K562 (cell line): ENCODE measurements around the gene PRR14L. TPM values are rescaled to one million over a fixed set of nuclear protein-coding genes. Genes with fewer than 3 reads are reported as not detected.

Experiments
- ATAC-seq: fragments of 200-7000 bp; cut with Tn5 transposase; 3 replicates; pipeline ENCODE4 v1.9.1; 2020; ENCODE audit warnings: moderate library complexity
- BruUV-seq: library from RNA; stranded (reverse); fragments of 400-500 nt; replicated peaks from 2 replicates; lab custom pipeline; 2021; lab: Mats Ljungman, UMichigan
- CTCF ChIA-PET: fragments of 300-600 bp; formaldehyde crosslinking; extraction: SDS; loops from one replicate; lab custom pipeline; 2021; ENCODE audit warnings: low intra/inter-chr PET ratio; lab: Yijun Ruan, JAX
- POLR2A ChIA-PET: fragments of 300-600, 350-650 bp; sonication (Branson Sonifier 250); formaldehyde crosslinking; extraction: SDS; loops from one replicate; lab custom pipeline; 2021; ENCODE audit warnings: antibody characterized with exemption, inconsistent platforms; lab: Yijun Ruan, JAX
- DNase-seq, 4 experiments: peaks; one replicate each; pipeline versions ENCODE4 v3.0.0 to v3.0.0-alpha.2; 2011 to 2018; ENCODE audit warnings: low spot score in 3 of 4, mixed read lengths in 3 of 4; ENCODE audit errors: extremely low read depth in 1 of 4
- FAIRE-seq: peaks from 2 replicates; lab custom pipeline; 2011; peaks lifted over from hg19 to GRCh38; lab: Jason Lieb, UNC
- H2AFZ ChIP-seq: 2 replicates; pipeline ENCODE4 v1.6.0; 2011; ENCODE audit warnings: low read depth, low read length, control low read depth, inconsistent platforms
- H3K27ac ChIP-seq: fragments of 200-600 bp; 3 replicates; pipeline ENCODE4 v1.8.0; 2011; ENCODE audit warnings: low read depth, mild to moderate bottlenecking, control low read depth, inconsistent platforms, low read length, moderate library complexity, mixed read lengths; ENCODE audit errors: extremely low read depth
- H3K27me3 ChIP-seq, 2 experiments: fragments of 300-600 bp in 1 of 2; 2 replicates in 1 of 2; 3 replicates in 1 of 2; pipeline versions ENCODE4 v1.6.0 to v1.8.0; 2011; ENCODE audit warnings: inconsistent platforms in 2 of 2, low read length in 2 of 2, mild to moderate bottlenecking in 1 of 2, mixed read lengths in 1 of 2, moderate library complexity in 1 of 2; ENCODE audit not compliant: control insufficient read depth in 2 of 2, insufficient read depth in 2 of 2
- H3K36me3 ChIP-seq: fragments of 300-600 bp; 3 replicates; pipeline ENCODE4 v1.8.0; 2011; ENCODE audit warnings: mild to moderate bottlenecking, low read length, inconsistent platforms; ENCODE audit not compliant: control insufficient read depth, insufficient read depth
- H3K4me1 ChIP-seq, 2 experiments: fragments of 200-600 bp in 1 of 2; replicated peaks in 1 of 2; 2 replicates in 1 of 2; 3 replicates in 1 of 2; pipeline versions ENCODE4 v1.5.1 to v1.8.0; 2011; ENCODE audit warnings: inconsistent platforms in 2 of 2, low read length in 2 of 2, mild to moderate bottlenecking in 1 of 2, mixed read lengths in 1 of 2, moderate library complexity in 1 of 2; ENCODE audit not compliant: control insufficient read depth in 2 of 2, insufficient read depth in 2 of 2
- H3K4me2 ChIP-seq: 2 replicates; pipeline ENCODE4 v1.6.1; 2011; ENCODE audit warnings: low read length, control low read depth, inconsistent platforms, mixed read lengths; ENCODE audit not compliant: insufficient read depth
- H3K4me3 ChIP-seq: fragments of 200-600 bp; sonication (generic), shearing (Covaris generic); 2 replicates; pipeline ENCODE4 v1.5.1; 2016; ENCODE audit warnings: control low read depth, inconsistent platforms
- H3K79me2 ChIP-seq: fragments of 200-600 bp; 3 replicates; pipeline ENCODE4 v1.8.0; 2011; ENCODE audit warnings: low read length, inconsistent platforms; ENCODE audit not compliant: control insufficient read depth, insufficient read depth
- H3K9ac ChIP-seq, 2 experiments: 2 replicates each; pipeline versions ENCODE4 v1.6.0 to v1.6.1; 2011; ENCODE audit warnings: low read depth in 2 of 2, low read length in 2 of 2, control low read depth in 1 of 2, inconsistent platforms in 1 of 2, mild to moderate bottlenecking in 1 of 2, mixed read lengths in 1 of 2; ENCODE audit not compliant: insufficient read depth in 1 of 2
- H3K9me1 ChIP-seq: one replicate; pipeline ENCODE4 v1.6.0; 2011; ENCODE audit warnings: inconsistent platforms, mild to moderate bottlenecking, low read length, moderate library complexity; ENCODE audit not compliant: control insufficient read depth, insufficient read depth
- H3K9me3 ChIP-seq: replicated peaks from 2 replicates; pipeline ENCODE4 v1.5.1; 2011; ENCODE audit warnings: low read depth, low read length, inconsistent platforms; ENCODE audit not compliant: control insufficient read depth, insufficient read depth
- H4K20me1 ChIP-seq: replicated peaks from 2 replicates; pipeline ENCODE4 v1.6.1; 2011; ENCODE audit warnings: low read length, inconsistent platforms, mixed read lengths; ENCODE audit not compliant: control insufficient read depth, insufficient read depth
- CGGBP1 ChIP-seq: fragments of 250-450 bp; sonication (Bioruptor Pico); IDR thresholded peaks from 2 replicates; pipeline ENCODE4 v1.9.0; 2021; ENCODE audit warnings: mild to moderate bottlenecking
- E2F8 ChIP-seq: fragments of 450-650 bp; IDR thresholded peaks from 2 replicates; pipeline ENCODE4 v1.7.1; 2018; ENCODE audit warnings: mild to moderate bottlenecking, low read depth; ENCODE audit not compliant: partially characterized antibody
- KLF16 ChIP-seq: IDR thresholded peaks from 2 replicates; pipeline ENCODE4 v1.6.1; 2016; ENCODE audit warnings: antibody characterized with exemption
- TBP ChIP-seq: optimal IDR thresholded peaks from 2 replicates; pipeline ENCODE3; 2011; ENCODE audit warnings: low read depth, low read length, improper control_type of control experiment
- TCF7L2 ChIP-seq: fragments of 150-350 bp; IDR thresholded peaks from 2 replicates; pipeline ENCODE4 v1.6.1; 2016; ENCODE audit warnings: low read depth, mild to moderate bottlenecking, low read length, moderate library complexity
- XRCC4 ChIP-seq: IDR thresholded peaks from one replicate; pipeline ENCODE4 v1.6.1; 2011; ENCODE audit not compliant: insufficient read depth, insufficient read length; ENCODE audit errors: extremely low read depth
- ZFP1 ChIP-seq: fragments of 450-650 bp; formaldehyde crosslinking; IDR thresholded peaks from 2 replicates; pipeline ENCODE4 v1.4.0; 2020; ENCODE audit warnings: mild to moderate bottlenecking, mixed read lengths
- WGBS: fragments of 100-300 bp; shearing (Covaris generic); methylation state at CpG from one replicate; pipeline ENCODE4 v1.1.6; 2016; ENCODE audit warnings: low coverage, mixed read lengths; ENCODE audit not compliant: insufficient coverage; ENCODE audit errors: missing lambda C conversion rate; 5-methylcytosine and 5-hydroxymethylcytosine counted together
- in situ Hi-C: fragments of 300-500 bp; cut with MboI; formaldehyde crosslinking; loops from 4 replicates; pipeline ENCODE4 v1.15.0; 2018; ENCODE audit warnings: inconsistent platforms, mixed read lengths
- intact Hi-C: fragments of 100-400 bp; cut with micrococcal nuclease; formaldehyde crosslinking; loops from 2 replicates; pipeline ENCODE4 v1.14.2; 2022
- polyA plus RNA-seq, 8 experiments: library from polyadenylated mRNA; depleted of rRNA in 4 of 8; stranded (reverse) in 5 of 8; unstranded in 3 of 8; fragments of >200 nt; fragmentation: Nextera tagmentation in 2 of 8; fragmentation: Illumina TruSeq in 1 of 8; extraction: Ambion mirVana in 2 of 8; extraction: Trizol in 1 of 8; gene quantifications; 2 replicates each; pipeline versions ENCODE4 v1.2.1 to v1.2.3, GENCODE V29; 2011 to 2014; ENCODE audit warnings: inconsistent platforms in 1 of 8, missing spikeins in 1 of 8
- total RNA-seq, 7 experiments: library from RNA; depleted of rRNA in 6 of 7; stranded (reverse); fragments of >200 nt in 6 of 7; fragmentation: Illumina TruSeq in 2 of 7; extraction: Trizol in 2 of 7; gene quantifications; 2 replicates each; pipeline versions ENCODE4 v1.2.1 to v1.2.3, GENCODE V29; 2011 to 2021; ENCODE audit warnings: low replicate concordance in 1 of 7

Gene PRR14L
- total and polyA plus RNA-seq, 9 of the 15 experiments (the other 6 are each of a cell fraction or from before 2014, with no cell fraction given), result 2.8 to 36.3 (median 12.3) TPM

GRCh38 chr22:31680861-31681341 is 69.0 kb downstream of the PRR14L start:
- no peaks in the 10 kb centered on the region for H3K9me1 ChIP-seq
- TF ChIP-seq CGGBP1 (no peak), TBP (no peak), TCF7L2 (no peak), E2F8 (no peak), XRCC4 (no peak), ZFP1 (no peak), KLF16 (no peak)
- TF ChIP-seq, all 486 proteins: peak for 0
- no peak for DNase-seq
- in situ Hi-C loops, result no loop called here
- Histone ChIP-seq H3K4me2 (no peak overlapping the region), H3K36me3 (peaks cover 30% of the 10 kb centered on the region; the same call in 2 of the 3 replicates), H4K20me1 (no peaks in the 10 kb centered on the region), H3K9me3 (no peaks in the 10 kb centered on the region), H3K27ac (no peak overlapping the region), H3K79me2 (no peaks in the 10 kb centered on the region), H3K4me3 (no peak overlapping the region), H2AFZ (no peak overlapping the region), H3K4me1 (peaks cover 2 to 3% of the 10 kb centered on the region in 2 experiments; a peak in 4 of 5 replicates), H3K9ac (no peak overlapping the region), H3K27me3 (no peaks in the 10 kb centered on the region)
- ChIA-PET POLR2A (interaction anchor here (1.1 to 1.6 kb wide), 2 partner anchors 11 to 19 kb away, joined by 3 to 5 read pairs; partner anchors contain the start of gene PISD), CTCF (no interaction called here)
- intact Hi-C loops, result no loop called here
- 85% methylated on average over 9 of the region's 9 CpGs for WGBS
- ATAC-seq, result no peak
- BruUV-seq, result no TSS peak
- FAIRE-seq, result no peak
